ENCODE results near the gene IFIH1. TPM values are rescaled to one million over a fixed set of nuclear protein-coding genes. Genes with fewer than 3 reads are reported as not detected.

Gene IFIH1
- total and polyA plus RNA-seq, 10 donors: 13.2 to 53.8 (median 37.8) TPM

- no peaks in the 10 kb centered on the region for H3K36me3 ChIP-seq
- intact Hi-C loops (cut with DNase I; ENCODE audit: low total_unique reads): no loop called here
- WGBS, 5 donors: 70 to 81% (median 81%) methylated on average over 2 of the region's 2 CpGs
- no peak for DNase-seq
- H3K9me3 ChIP-seq: no peaks in the 10 kb centered on the region
- TF ChIP-seq CTCF (IDR thresholded peaks at IDR 0.05 in 8 of 11, conservative IDR thresholded peaks at IDR 0.05 in 3 of 11) (no peak), POLR2AphosphoS5 (IDR thresholded peaks at IDR 0.05) (no peak), POLR2A (IDR thresholded peaks at IDR 0.05) (no peak)
- peaks cover 0 to 9% (median 0%) of the 10 kb centered on the region in 7 donors for H3K27me3 ChIP-seq (replicated peaks in 1 of 7)
- no peaks in the 10 kb centered on the region for H3K4me1 ChIP-seq
- H3K4me3 ChIP-seq: no peak overlapping the region
- H3K27ac ChIP-seq: no peak overlapping the region
Measured at GRCh38 chr2:162244541-162245031, 73.9 kb downstream of the IFIH1 start.

- Histone ChIP-seq H3K4me1 (no peaks in the 10 kb centered on the region), H3K27ac (no peak overlapping the region), H3K27me3 (replicated peaks in 1 of 7) (peaks cover 0 to 9% (median 0%) of the 10 kb centered on the region in 7 donors), H3K9me3 (no peaks in the 10 kb centered on the region), H3K4me3 (no peak overlapping the region), H3K36me3 (no peaks in the 10 kb centered on the region)
- intact Hi-C loops (cut with DNase I; ENCODE audit: low total_unique reads): no loop called here
- DNase-seq: no peak
- TF ChIP-seq CTCF (IDR thresholded peaks at IDR 0.05 in 8 of 11, conservative IDR thresholded peaks at IDR 0.05 in 3 of 11) (no peak), POLR2AphosphoS5 (IDR thresholded peaks at IDR 0.05) (no peak), POLR2A (IDR thresholded peaks at IDR 0.05) (no peak)
- WGBS, 5 donors: 87 to 96% (median 91%) methylated on average over 1 of the region's 1 CpG
Measured at GRCh38 chr2:162243715-162244114, 74.8 kb downstream of the IFIH1 start.

- Histone ChIP-seq H3K36me3 (no peaks in the 10 kb centered on the region), H3K4me3 (peak within 1 kb of the TSS in 2 of 8 donors; percentile 10 to 17)
- intact Hi-C loops (cut with DNase I; ENCODE audit: low total_unique reads): no loop called here
Measured at GRCh38 chr2:162243294-162243693, 75.2 kb downstream of the IFIH1 start, which contains the start of gene FAP. Gene FAP (minus strand): TSS chr2:162243445. CDS start chr2:162243327, 118 bp downstream.

More at GRCh38 chr2:162243294-162243693, 75.2 kb downstream of the IFIH1 start, which contains the start of gene FAP:
- peaks cover 0 to 9% (median 0%) of the 10 kb centered on the region in 7 donors for H3K27me3 ChIP-seq (replicated peaks in 1 of 7)
- TF ChIP-seq POLR2A (IDR thresholded peaks at IDR 0.05) (no peak), CTCF (IDR thresholded peaks at IDR 0.05 in 8 of 11, conservative IDR thresholded peaks at IDR 0.05 in 3 of 11) (no peak), POLR2AphosphoS5 (IDR thresholded peaks at IDR 0.05) (no peak)
- H3K27ac ChIP-seq: peak within 1 kb of the TSS in 2 of 8 donors; percentile 0 to 5
- no peak for DNase-seq
- no peaks in the 10 kb centered on the region for H3K4me1 ChIP-seq
- H3K9me3 ChIP-seq: no peaks in the 10 kb centered on the region
- 50 to 69% (median 63%) methylated on average over 6 of the region's 6 CpGs for WGBS, 5 donors
